Hepatocyte (in vitro differentiated cells): Measurements from ENCODE around the gene DUSP21. TPM values are rescaled to one million over a fixed set of nuclear protein-coding genes. Genes with fewer than 3 reads are reported as not detected.

Experiments
- DNase-seq: peaks from one replicate; pipeline ENCODE4 v3.0.0-alpha.2; 2016; ENCODE audit warnings: low spot score
- H2AFZ ChIP-seq: fragments of 200-600 bp; sonication (generic); 2 replicates; pipeline ENCODE4 v1.6.0; 2016; ENCODE audit warnings: antibody characterized with exemption, mild to moderate bottlenecking
- H3K27ac ChIP-seq: fragments of 200-600 bp; sonication (generic); 2 replicates; pipeline ENCODE4 v1.5.1; 2016; ENCODE audit warnings: mild to moderate bottlenecking
- H3K27me3 ChIP-seq: fragments of 200-600 bp; sonication (generic); 2 replicates; pipeline ENCODE4 v1.6.1; 2016
- H3K36me3 ChIP-seq: fragments of 200-600 bp; sonication (generic); replicated peaks from 2 replicates; pipeline ENCODE4 v1.5.1; 2016; ENCODE audit warnings: low read depth; ENCODE audit not compliant: insufficient read depth
- H3K4me1 ChIP-seq: fragments of 200-600 bp; sonication (generic); 2 replicates; pipeline ENCODE4 v1.5.1; 2016; ENCODE audit warnings: mild to moderate bottlenecking, moderate library complexity; ENCODE audit not compliant: insufficient read depth
- H3K4me2 ChIP-seq: fragments of 200-600 bp; sonication (generic); 2 replicates; pipeline ENCODE4 v1.6.0; 2016
- H3K4me3 ChIP-seq: fragments of 200-600 bp; sonication (generic); 2 replicates; pipeline ENCODE4 v1.5.1; 2016; ENCODE audit warnings: mild to moderate bottlenecking
- H3K79me2 ChIP-seq: fragments of 200-600 bp; sonication (generic); 2 replicates; pipeline ENCODE4 v1.6.0; 2017; ENCODE audit warnings: mild to moderate bottlenecking
- H3K9me2 ChIP-seq: fragments of 200-600 bp; sonication (generic); replicated peaks from 2 replicates; pipeline ENCODE4 v1.6.0; 2017; ENCODE audit warnings: mild to moderate bottlenecking; ENCODE audit not compliant: insufficient read depth
- H3K9me3 ChIP-seq: fragments of 200-600 bp; sonication (generic); 2 replicates; pipeline ENCODE4 v1.5.1; 2016; ENCODE audit warnings: low read depth, mild to moderate bottlenecking
- H4K20me1 ChIP-seq: fragments of 200-600 bp; sonication (generic); 2 replicates; pipeline ENCODE4 v1.6.0; 2016; ENCODE audit warnings: mild to moderate bottlenecking; ENCODE audit not compliant: insufficient read depth, poor library complexity, severe bottlenecking
- CTCF ChIP-seq: fragments of 200-600 bp; sonication (generic); IDR thresholded peaks from 2 replicates; pipeline ENCODE4 v1.5.1; 2016; ENCODE audit warnings: antibody characterized with exemption, mild to moderate bottlenecking; ENCODE audit not compliant: poor library complexity
- EZH2 ChIP-seq: fragments of 200-600 bp; sonication (generic); IDR thresholded peaks from 2 replicates; pipeline ENCODE4 v1.6.1; 2016; ENCODE audit warnings: antibody characterized with exemption, mild to moderate bottlenecking, borderline replicate concordance
- EZH2phosphoT487 ChIP-seq: fragments of 200-600 bp; sonication (generic); IDR thresholded peaks from one replicate; pipeline ENCODE4 v1.6.1; 2018; ENCODE audit warnings: antibody characterized with exemption, mild to moderate bottlenecking, low read depth, moderate library complexity; ENCODE audit not compliant: unreplicated experiment, severe bottlenecking
- WGBS: methylation state at CpG from one replicate; pipeline ENCODE4 v1.1.6; 2016; ENCODE audit warnings: low lambda C conversion rate; ENCODE audit errors: missing lambda C conversion rate; 5-methylcytosine and 5-hydroxymethylcytosine counted together
- polyA plus RNA-seq: library from polyadenylated mRNA; unstranded; fragments of >200 nt; fragmentation: Nextera tagmentation; extraction: Ambion mirVana; gene quantifications from 2 replicates; pipeline ENCODE4 v1.2.1, GENCODE V29; 2016
- total RNA-seq: library from RNA; depleted of rRNA; stranded (reverse); fragments of >200 nt; gene quantifications from 2 replicates; pipeline ENCODE4 v1.2.3, GENCODE V29; 2014

DUSP21 gene
- total and polyA plus RNA-seq, 2 experiments from 2014 or later, result not detected

GRCh38 chrX:44874420-44875184, 30.8 kb downstream of the DUSP21 start:
- Histone ChIP-seq H3K4me3 (peak overlapping the region; percentile 79), H2AFZ (no peak overlapping the region), H3K79me2 (peaks cover 75% of the 10 kb centered on the region), H3K4me2 (peak overlapping the region; percentile 74), H3K27ac (peak overlapping the region; percentile 100), H3K9me3 (no peaks in the 10 kb centered on the region), H3K4me1 (no peaks in the 10 kb centered on the region), H3K27me3 (no peaks in the 10 kb centered on the region), H4K20me1 (peaks cover 46% of the 10 kb centered on the region), H3K36me3 (no peaks in the 10 kb centered on the region), H3K9me2 (no peaks in the 10 kb centered on the region)
- no peak for TF ChIP-seq EZH2phosphoT487
- no peak for TF ChIP-seq CTCF
- TF ChIP-seq EZH2, result no peak
- DNase-seq, result peak; percentile 32
- WGBS, result 44% methylated on average over 14 of the region's 14 CpGs

GRCh38 chrX:44875185-44875489, 31.3 kb downstream of the DUSP21 start:
- Histone ChIP-seq H3K27me3 (no peaks in the 10 kb centered on the region), H3K4me1 (no peaks in the 10 kb centered on the region), H4K20me1 (peaks cover 51% of the 10 kb centered on the region), H3K79me2 (peaks cover 78% of the 10 kb centered on the region), H3K9me2 (no peaks in the 10 kb centered on the region), H3K27ac (no peak overlapping the region), H3K4me3 (peak overlapping the region; percentile 79), H3K4me2 (peak overlapping the region; percentile 74), H3K36me3 (no peaks in the 10 kb centered on the region), H3K9me3 (no peaks in the 10 kb centered on the region), H2AFZ (no peak overlapping the region)
- no peak for DNase-seq
- TF ChIP-seq EZH2phosphoT487 (no peak), EZH2 (no peak), CTCF (no peak)
- WGBS, result 59% methylated on average over 5 of the region's 5 CpGs

- Histone ChIP-seq H3K4me2 (peak overlapping the region; percentile 74), H3K4me1 (no peaks in the 10 kb centered on the region), H4K20me1 (peaks cover 57% of the 10 kb centered on the region), H2AFZ (no peak overlapping the region), H3K36me3 (no peaks in the 10 kb centered on the region), H3K9me2 (no peaks in the 10 kb centered on the region), H3K79me2 (peaks cover 80% of the 10 kb centered on the region), H3K9me3 (no peaks in the 10 kb centered on the region), H3K4me3 (peak overlapping the region; percentile 79), H3K27ac (no peak overlapping the region), H3K27me3 (no peaks in the 10 kb centered on the region)
- TF ChIP-seq CTCF (no peak), EZH2 (no peak), EZH2phosphoT487 (no peak)
- WGBS, result 62% methylated on average over 4 of the region's 4 CpGs
- DNase-seq, result no peak
These were observed 32.3 kb downstream of the DUSP21 start for GRCh38 chrX:44876086-44876485.

GRCh38 chrX:44876767-44877166, 32.9 kb downstream of the DUSP21 start:
- Histone ChIP-seq H3K79me2 (peaks cover 83% of the 10 kb centered on the region), H3K27me3 (no peaks in the 10 kb centered on the region), H3K4me2 (peak overlapping the region; percentile 74), H3K4me3 (no peak overlapping the region), H3K36me3 (no peaks in the 10 kb centered on the region), H3K27ac (no peak overlapping the region), H4K20me1 (peaks cover 63% of the 10 kb centered on the region), H3K9me2 (no peaks in the 10 kb centered on the region), H3K9me3 (no peaks in the 10 kb centered on the region), H3K4me1 (no peaks in the 10 kb centered on the region), H2AFZ (no peak overlapping the region)
- DNase-seq, result no peak
- WGBS, result 94% methylated on average over 19 of the region's 19 CpGs
- TF ChIP-seq CTCF, result no peak
- no peak for TF ChIP-seq EZH2phosphoT487
- no peak for TF ChIP-seq EZH2
